Breast epithelium (tissue), 3 donors: ENCODE measurements around the gene GPC5.

Experiments
- POLR2A ChIP-seq: fragments of 450-650 bp; IDR thresholded peaks from one replicate; pipeline ENCODE4 v1.6.1; 2016; ENCODE audit warnings: antibody characterized with exemption, mild to moderate bottlenecking, moderate library complexity
- TF ChIP-seq, protein P1 (sequence below), 3 donors: fragments of 450-650 bp; IDR thresholded peaks; one replicate each; pipeline ENCODE4 v1.5.1; 2016 to 2017; ENCODE audit warnings: antibody characterized with exemption in 3 of 3, mild to moderate bottlenecking in 3 of 3, moderate library complexity in 3 of 3

DNA sequence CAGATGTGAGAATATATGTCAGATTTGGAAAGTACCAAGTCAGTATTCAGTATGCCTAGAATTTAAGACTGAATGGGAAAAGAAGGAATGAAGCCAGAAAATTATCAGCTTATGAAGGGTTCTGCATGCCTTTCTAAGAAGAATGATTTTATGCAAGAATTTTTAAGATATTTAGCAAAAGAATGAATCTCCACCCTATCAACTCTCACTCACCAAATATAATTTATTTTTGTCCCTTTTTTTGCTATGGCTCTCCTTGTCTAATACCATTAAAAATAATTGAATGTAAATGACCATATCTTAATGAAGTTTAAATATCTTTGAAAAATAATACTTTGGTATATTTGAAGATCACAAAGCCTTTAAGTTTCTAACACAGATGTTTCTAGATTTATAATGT, 1215.5 kb downstream of the GPC5 start:
- TF ChIP-seq, protein P1, sequence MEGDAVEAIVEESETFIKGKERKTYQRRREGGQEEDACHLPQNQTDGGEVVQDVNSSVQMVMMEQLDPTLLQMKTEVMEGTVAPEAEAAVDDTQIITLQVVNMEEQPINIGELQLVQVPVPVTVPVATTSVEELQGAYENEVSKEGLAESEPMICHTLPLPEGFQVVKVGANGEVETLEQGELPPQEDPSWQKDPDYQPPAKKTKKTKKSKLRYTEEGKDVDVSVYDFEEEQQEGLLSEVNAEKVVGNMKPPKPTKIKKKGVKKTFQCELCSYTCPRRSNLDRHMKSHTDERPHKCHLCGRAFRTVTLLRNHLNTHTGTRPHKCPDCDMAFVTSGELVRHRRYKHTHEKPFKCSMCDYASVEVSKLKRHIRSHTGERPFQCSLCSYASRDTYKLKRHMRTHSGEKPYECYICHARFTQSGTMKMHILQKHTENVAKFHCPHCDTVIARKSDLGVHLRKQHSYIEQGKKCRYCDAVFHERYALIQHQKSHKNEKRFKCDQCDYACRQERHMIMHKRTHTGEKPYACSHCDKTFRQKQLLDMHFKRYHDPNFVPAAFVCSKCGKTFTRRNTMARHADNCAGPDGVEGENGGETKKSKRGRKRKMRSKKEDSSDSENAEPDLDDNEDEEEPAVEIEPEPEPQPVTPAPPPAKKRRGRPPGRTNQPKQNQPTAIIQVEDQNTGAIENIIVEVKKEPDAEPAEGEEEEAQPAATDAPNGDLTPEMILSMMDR (IDR thresholded peaks at IDR 0.05), result no peak
- TF ChIP-seq POLR2A, result no peak
